GM12874 (cell line): ENCODE results near the gene PARP16.

Experiments used
- TF ChIP-seq, protein P1 (sequence below): IDR thresholded peaks from 2 replicates; pipeline ENCODE4 v1.5.1; 2011; ENCODE audit warnings: low read depth, mild to moderate bottlenecking, control low read depth, low read length, moderate library complexity; ENCODE audit not compliant: insufficient read depth

The PARP16 gene

GRCh38 chr15:65309882-65310418 is 23.3 kb upstream of the PARP16 start:
- TF ChIP-seq, protein P1, sequence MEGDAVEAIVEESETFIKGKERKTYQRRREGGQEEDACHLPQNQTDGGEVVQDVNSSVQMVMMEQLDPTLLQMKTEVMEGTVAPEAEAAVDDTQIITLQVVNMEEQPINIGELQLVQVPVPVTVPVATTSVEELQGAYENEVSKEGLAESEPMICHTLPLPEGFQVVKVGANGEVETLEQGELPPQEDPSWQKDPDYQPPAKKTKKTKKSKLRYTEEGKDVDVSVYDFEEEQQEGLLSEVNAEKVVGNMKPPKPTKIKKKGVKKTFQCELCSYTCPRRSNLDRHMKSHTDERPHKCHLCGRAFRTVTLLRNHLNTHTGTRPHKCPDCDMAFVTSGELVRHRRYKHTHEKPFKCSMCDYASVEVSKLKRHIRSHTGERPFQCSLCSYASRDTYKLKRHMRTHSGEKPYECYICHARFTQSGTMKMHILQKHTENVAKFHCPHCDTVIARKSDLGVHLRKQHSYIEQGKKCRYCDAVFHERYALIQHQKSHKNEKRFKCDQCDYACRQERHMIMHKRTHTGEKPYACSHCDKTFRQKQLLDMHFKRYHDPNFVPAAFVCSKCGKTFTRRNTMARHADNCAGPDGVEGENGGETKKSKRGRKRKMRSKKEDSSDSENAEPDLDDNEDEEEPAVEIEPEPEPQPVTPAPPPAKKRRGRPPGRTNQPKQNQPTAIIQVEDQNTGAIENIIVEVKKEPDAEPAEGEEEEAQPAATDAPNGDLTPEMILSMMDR = no peak

- TF ChIP-seq, protein P1 = no peak
These were observed 21.3 kb upstream of the PARP16 start for GRCh38 chr15:65307978-65308377.

DNA sequence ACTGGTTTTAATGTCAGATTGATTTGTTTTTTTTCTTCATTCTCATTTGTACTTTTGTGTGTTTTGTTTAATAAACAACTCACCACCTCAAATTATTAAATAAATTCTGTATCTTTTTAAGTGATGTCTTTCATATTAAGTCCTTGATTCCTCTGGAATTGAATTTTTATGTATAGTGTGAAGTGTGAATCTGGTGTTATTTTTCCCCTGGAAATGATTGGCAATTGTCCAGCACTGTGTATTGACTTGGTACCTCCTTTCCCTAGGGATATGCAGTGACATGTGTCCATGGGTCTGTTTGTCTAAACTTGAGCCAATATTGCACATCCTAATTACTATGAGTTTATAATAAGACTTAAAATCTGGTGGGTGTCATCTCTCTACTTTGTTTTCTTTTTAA is 19.9 kb upstream of the PARP16 start:
- TF ChIP-seq, protein P1 = no peak

DNA sequence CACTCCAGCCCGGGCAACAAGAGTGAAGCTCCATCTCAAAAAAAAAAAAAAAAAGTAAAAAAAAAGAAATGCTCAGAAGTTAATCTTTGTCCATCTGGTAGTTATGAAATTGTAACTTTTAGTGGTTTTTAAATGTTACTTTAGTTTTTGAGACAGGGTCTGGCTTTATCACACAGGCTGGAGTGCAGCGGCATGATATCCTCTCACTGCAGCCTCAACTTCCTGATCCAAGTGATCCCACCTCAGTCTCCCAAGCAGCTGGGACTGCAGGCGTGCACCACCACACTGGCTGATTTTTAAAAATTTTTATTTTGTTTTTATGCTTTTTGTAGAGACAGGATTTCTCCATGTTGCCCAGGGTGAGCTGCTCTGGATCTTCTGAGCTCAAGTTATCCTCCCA is 19.1 kb upstream of the PARP16 start:
- TF ChIP-seq, protein P1 = no peak

DNA sequence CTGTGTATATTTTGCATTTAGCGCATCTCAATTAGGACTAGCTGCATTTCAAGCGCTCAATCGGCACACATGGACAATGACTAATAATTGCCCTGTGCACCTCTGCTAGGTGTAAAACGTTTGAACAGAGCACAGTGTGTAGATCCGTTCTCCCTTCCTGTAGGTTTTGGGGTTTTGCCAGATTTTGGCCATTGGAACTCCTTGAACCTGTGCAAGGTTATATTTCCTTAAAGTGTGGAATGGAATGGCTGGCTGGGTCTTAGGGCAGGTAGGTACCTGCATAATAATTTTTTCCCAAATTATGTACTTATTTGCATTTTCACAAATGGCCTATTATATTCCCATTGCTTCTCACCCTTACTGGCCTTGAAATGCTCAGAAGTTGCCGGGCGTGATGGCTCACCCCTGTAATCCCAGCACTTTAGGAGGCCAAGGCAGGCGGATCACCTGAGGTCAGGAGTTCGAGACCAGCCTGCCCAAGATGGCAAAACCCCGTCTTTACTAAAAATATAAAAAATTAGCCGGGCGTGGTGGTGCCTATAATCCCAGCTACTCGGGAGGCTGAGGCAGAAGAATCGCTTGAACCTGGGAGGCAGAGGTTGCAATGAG is 18.6 kb upstream of the PARP16 start:
- TF ChIP-seq, protein P1 = no peak

DNA sequence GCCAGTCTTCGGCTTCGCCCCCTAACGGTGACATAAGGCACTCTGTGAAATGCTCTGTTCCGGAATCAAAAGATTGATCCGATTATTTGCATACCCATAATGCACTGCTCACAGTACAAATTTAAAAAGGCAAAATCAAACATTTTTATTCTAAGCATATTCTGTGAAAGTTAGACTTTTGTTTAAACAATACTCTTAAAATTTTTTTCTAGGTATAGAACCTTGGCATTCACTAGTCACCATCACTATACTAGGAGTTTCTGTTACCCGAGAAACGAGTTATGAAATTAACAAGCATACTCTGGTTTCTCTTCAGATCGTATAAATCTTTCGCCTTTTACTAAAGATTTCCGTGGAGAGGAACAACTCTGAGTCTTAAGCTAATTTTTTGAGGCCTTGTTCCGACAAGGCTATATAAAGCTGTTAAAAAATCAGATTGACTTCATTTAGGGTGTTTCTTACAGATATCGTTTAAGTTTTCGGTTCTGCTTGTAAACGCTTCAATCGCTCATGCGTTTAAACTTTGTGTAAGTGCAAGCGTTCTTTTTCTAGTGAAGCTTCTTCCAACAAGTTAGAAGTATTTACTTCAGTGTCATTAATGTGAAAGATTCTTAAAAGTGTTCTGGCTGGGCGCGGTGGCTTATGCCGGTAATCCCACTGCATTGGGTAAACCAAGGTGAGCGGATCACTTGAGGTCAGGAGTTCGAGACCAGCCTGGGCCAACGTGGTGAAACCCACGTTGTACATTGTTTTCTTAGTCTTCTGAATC is 17.9 kb upstream of the PARP16 start, which contains the start of gene RNU5B-1:
Gene RNU5B-1, plus strand, starts transcription at position 297 of the 769 bp plus-strand sequence.
- TF ChIP-seq, protein P1 = peak; percentile 76

- TF ChIP-seq, protein P1 = no peak
These were observed 17.2 kb upstream of the PARP16 start for GRCh38 chr15:65303687-65304380.
